GM04503 (cell line): Measurements from ENCODE around the gene SLC39A11.
"Not testable (repeated sequence)": the region's sequence is repeated elsewhere in the genome, so short reads cannot be mapped to it uniquely, and the experiment has no call there.

ENCODE experiments used
- DNase-seq: peaks from one replicate; pipeline ENCODE4 v3.0.0-alpha.2; 2012; ENCODE audit warnings: low read depth

The SLC39A11 gene

DNA sequence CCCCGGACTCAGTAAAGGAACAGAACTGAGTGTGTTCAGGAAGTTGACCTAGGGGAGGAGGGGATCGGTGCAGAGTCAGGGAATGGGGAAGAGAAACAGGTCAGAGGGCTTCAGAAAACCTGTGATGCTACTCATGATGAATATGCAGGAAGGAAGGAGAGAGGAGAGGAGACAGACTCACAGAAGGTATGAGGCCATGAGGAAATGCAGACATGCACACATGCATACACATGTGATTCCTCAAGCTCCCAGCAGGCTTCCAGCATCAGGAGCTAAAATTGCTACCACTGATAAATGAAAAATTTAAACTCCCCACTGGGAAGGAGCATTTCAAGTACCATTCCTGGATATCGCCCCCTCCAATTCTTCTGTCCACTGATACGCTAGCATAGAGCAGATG is 262.6 kb downstream of the SLC39A11 start:
- DNase-seq = no peak

DNA sequence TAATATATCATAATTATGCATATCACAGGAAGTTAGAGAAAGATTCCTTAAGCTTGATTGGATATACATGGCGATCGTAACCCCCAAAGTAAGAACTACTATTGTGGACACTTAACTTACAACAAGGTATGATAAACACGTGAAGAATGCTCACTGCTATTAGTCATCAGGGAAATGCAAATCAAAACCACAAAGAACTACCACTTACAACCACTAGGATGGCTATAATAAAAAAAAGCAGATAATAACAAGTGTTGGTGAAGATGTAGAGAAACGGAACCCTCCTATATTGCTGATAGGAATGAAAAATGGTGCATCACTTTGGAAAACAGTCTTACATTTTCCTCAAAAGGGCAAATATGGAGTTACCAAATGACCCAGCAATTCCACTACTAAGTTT is 265.9 kb downstream of the SLC39A11 start:
- no peak for DNase-seq

DNA sequence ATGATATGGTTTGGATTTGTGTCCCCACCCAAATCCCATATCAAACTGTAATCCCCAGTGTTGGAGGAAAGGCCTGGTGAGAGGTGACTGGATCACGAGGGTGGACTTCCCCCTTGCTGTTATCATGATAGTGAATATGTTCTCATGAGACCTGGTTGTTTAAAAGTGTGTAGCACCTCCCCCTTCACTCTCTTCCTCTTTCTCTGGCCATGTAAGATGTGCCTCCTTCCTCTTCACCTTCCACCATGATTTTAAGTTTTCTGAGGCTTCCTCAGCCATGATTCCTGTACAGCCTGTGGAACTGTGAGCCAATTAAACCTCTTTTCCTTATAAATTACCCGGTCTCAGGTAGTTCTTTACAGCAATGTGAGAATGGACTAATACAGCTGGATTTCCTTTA is 266.4 kb downstream of the SLC39A11 start:
- not testable (repeated sequence) for DNase-seq

DNA sequence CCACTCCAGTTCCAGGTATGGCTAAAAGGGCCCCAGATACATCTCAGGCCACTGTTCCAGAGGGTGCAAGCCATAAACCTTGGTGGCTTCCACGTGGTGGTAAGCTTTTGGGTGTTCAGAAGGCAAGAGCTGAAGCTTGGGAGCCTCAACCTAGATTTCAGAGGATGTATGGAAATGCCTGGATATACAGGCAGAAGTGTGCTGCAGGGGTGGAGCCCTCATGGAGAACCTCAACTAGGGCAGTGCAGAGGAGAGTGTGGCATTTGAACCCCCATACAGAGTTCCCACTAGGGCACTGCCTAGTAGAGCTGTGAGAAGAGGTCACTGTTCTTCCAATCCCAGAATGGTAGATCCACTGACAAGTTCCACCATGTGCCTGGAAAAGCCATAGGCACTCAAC is 267.3 kb downstream of the SLC39A11 start:
- DNase-seq = no peak

DNA sequence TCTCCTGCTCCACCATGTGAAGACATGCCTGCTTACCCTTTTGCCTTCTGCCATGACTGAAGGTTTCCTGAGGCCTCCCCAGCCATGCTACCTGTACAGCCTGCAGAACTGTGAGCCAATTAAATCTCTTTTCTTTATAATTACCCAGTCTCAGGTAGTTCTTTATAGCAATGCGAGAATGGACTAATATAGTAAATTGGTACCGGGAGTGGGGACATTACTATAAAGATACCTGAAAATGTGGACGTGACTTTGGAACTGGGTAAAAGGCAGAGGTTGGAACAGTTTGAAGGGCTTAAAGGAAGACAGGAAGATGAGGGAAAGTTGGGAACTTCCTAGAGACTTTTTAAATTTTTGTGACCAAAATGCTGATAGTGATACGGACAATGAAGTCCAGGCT is 268.2 kb downstream of the SLC39A11 start:
- not testable (repeated sequence) for DNase-seq

DNA sequence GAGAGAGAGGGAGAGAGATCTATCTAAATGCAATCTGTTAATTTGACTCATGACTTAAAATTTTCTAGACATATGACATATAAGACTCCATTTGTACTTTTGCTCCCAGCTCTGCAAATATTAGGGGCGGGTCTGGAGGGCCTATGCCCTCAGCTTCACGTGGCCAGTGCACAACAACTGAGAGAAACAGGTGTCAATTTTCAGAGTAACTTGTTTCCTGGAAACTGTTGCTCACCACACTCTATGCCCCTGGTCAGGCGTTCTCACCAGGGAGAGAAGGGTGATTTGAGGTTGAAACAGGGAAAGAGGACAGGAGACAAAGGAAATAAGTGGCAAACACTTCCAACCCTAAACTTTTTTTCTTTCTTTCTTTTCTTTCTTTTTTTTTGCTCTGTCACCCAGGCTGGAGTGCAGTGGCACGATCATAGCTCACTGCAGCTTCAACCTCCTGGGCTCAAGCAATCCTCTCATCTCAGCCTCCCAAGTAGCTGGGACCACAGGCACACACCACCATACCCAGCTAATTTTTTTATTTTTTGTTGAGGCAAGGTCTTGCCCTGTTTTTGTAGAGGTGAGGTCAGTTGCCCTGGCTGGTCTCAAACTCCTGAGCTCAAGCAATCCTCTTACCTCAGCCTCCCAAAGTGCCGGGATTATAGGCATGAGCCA is 270.0 kb downstream of the SLC39A11 start:
- no peak for DNase-seq

DNA sequence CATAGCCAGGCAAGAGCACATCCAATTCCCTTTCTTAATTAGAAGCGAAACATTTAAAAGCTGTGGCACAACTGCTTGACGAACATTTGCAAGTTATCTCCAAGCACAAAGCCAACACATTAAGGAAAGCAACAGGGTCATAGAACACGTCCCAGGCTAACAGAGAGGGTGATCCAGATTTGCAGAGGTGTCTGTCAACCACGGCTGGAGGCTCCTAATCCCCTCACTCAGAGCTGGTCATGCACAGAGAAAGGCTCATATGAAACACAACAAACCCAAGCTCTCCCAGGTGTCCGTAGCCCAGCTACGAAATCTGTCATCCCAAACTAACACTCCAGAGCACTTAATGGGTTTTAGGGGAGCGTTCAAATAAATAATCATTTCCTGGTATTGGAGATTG is 276.1 kb downstream of the SLC39A11 start:
- no peak for DNase-seq

DNA sequence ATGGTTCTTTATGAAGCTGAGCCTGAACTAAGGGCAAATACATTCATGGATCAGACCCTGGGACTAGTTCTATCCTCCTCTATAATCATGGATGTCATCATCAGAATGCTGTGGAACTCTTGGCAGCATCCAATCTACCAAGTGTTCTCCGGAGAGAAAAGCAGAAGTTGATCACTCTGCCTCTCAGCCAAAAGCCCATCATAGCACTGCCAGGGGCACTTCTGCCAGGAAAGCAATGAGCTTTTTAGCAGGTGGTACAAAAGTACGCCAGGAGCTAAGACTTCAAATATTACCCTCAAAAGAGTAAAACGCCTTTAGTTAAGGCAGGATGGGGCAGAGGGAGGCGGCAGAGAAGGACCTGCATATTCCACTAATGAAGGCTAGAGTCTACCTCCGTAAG is 279.0 kb downstream of the SLC39A11 start:
- DNase-seq = no peak

DNA sequence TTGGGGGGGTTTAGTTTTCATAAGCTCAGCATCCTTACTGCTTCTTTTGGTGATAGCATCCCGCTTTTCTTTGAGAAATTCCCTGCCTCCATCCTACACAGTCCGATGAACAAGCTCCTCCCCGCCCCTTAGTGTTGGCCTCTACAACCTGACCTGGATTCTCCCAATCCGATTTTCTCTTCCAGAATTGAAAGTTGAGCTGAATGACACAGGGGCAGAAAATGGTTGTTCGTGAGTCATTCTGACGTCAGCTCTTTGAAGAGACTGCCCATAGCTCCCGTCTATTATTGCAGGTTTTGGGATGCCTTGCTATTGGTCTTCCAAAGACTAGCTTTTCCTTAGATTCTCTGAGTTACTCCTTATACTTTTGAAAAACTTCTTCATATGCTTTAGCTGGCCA is 279.7 kb downstream of the SLC39A11 start:
- DNase-seq = no peak

DNA sequence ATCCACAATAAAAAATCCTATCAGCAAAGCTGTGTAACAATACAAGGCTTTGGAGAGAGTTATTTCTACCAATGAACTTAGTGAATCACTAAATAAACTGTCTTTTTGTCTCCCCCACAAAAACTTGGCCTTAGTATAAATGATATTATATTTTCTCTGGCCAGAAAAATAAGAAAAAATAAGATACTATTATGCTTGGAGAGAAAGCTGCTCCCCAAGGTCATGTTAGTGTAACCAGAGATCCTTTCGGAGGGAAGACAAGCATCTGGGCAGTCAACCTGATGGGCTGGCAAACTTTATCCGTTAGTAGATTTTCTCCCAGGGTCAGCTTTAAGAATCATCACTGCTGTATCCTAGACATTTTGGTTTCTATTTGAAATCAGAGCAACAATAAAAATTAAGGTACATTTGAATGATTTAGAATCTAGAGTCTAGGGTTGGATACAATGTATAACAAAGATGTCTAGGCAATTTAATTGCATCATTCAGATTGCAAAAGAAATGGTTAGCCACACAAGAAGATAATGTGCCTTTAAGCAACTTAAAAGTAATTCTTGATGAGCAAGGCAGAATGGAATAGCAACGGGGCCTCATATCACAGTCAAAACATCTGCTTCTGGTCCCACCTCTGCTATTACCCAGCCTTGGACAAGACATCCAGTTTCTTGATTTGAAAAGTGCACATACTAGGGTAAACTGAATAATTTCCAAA is 280.4 kb downstream of the SLC39A11 start:
- DNase-seq = no peak

DNA sequence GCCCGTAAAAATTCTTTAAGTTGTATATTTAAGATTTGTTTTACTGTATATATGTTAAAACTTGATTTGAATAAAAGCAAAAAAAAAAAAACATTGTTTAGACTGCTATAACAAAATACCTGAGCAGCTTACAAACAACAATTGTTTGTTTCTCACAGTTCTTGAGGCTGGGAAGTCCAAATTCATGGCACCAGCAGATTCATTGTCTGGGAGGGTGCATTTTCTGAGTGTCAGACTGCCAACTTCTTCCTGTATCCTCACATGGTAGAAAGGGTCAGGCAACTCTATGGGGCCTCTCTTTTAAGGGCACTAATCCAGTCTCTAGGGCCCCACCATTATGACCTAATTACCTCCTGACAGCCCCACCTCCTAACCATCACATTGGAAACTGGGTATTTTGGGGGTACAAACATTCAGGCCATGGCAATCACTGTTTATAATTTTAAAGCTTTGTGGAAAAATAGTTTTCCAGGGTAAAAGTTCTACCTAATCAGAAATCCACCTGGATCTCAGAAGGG is 281.4 kb downstream of the SLC39A11 start:
- DNase-seq = no peak

DNA sequence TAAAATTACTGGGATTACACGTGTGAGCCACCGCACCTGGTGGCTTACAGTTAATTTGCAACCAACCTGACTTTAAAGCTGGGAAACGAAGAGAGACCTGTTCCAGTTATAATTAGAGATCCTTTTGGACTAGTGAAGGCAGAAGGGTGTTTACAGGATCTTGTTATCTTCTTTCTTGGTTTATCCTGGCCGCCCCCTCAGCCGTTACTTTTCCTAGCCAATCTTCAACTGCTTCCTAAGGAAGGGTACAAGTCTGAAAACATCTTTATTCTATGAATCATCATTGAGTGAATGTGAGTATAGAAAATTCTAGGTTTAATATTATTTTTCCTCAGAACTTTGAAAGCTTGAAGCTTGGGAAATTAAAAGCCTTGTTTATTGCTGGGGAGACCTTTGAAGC is 286.5 kb downstream of the SLC39A11 start:
- DNase-seq = no peak

DNA sequence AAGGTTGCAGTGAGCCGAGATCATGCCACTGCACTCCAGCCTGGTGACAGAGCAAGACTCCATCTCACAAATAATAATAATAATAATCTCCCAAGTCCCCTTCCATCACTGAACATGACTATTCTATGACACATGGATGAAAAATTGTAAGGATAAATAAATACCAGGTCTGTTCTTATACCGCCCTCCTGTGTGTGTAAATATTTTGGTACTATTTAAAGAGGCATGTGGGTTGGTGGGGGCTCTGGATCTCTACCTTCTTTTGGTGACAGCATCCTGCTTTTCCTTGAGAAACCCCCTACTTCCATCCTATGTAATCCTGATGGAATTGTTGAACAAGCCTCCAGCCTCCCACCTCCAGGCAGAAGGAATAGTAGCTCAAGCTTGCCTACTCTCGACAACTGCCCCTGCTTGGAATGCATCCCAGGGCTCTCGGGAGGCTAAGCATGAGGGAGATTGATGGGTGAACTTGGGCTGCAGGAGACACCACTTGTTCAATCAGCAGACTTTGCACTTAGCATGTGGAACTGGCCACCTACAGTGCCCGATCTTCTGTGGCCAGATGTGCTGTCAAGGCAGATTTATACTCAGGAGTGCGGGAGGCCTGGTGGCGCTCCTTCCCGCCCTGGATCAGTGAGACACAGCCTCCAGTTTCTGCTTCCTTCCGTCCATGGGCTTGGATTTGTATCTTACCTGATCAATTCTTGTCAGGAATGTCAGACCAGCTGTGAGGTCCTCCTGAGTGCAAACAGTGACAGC is 287.4 kb downstream of the SLC39A11 start:
- DNase-seq = no peak

DNA sequence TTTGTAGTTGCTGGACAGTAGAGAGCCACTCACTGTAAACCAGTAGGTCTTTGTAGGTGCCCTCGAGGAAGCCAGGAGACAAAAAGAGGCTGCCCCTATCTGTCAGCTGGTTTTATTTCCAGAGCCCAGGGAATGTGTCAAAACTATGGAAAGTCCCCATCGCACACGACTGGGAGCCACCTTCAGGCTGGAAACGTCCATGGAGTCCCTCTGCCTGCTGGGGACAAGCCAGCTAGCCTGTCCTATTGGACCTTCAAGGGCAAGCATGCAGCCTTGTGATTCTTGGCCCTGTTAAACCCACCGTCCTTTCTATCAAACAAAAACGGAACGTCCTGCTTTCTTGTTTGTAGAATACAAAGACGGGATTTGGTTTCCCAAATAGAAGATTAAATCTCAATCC is 289.8 kb downstream of the SLC39A11 start:
- DNase-seq = no peak

DNA sequence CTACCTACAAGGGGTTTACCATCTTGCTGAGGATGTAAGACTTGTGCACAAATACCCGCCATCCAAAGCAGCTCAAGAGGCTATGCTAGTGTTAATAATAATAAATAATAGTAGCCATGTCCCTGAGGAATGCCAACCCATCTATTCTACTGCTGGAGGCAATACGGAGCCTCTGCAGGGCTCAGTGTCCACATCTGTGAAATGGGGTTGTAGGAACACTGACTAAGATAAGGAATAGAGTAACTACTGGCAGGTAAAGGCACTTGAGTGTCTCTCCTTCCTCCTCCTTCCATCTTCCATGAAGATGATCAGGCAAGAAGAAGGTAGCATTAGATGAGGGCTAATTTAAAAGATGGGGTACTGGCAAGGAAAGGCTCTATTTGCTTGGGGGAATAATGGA is 295.3 kb downstream of the SLC39A11 start:
- DNase-seq = no peak

DNA sequence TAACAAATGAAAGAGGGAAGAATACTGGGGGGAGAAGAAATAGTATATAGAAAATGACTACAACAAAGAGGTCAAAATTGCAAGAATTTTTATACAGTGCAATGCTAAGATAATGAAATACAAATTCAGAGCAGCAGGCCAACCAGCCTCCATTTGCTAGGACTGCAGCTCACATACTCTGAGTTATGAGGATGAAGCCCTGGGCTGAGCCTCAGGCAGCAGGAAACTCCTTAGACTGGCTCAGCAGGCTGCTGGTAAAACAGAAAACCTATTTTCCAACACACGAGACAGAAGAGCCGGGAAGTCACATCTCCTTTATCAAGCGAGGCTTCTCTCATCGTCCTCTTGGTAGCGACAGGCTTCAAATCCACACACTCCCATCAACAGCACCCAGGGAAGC is 296.5 kb downstream of the SLC39A11 start:
- DNase-seq = no peak

DNA sequence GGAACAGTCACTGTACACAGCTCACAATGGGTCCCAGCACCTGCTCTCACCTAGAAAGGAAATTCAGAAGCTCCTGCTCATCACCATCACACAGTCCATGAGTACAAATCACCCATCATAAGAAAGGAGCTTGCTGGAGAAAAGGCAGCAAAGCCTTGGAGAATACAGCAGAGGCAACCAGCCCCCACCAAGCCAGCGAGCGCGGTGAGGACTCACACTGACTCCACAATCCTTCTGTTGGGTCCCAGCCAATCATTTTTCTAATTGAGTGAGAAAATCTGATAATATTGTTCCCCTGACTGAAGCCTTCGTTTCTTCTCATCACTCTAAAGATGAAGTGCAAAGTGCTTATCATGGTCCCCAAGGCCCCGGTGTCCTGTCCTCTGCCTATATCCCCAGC is 298.3 kb downstream of the SLC39A11 start:
- no peak for DNase-seq

DNA sequence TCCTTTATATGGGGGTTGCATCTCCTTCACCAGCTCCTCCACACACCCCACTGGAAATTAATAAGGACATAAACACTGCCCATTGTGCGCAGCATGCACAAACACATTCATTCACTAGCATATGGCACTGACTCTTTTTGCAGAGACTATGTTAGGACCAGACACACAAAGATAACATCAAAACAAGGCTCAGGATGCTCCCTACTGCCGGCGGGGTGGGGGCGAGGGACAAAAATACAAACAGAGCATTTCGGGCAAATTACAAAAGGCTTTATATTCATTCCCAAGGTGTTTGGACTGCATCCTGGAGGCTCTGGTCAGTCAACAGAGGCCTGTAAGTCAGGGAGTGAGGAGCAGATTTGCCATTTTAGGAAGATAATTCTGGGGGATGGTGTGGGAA is 299.7 kb downstream of the SLC39A11 start:
- no peak for DNase-seq

DNA sequence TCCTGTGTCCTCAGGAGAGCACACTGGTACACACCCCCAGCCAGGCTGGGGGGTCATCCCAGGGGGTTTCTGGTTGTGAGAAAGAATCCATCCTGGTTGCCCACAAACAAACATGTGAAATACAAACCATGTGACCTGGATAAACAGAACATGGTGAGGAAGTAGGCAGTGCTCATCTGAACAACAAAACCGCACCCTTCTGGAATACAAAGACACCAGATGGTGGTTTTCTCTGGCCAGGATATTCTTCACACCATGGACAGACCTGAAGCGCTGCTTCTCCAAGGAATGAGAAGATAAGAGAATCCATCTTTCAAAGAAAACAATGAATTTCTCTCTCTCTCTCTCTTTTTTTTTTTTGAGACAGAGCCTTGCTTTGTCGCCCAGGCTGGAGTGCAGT is 302.3 kb downstream of the SLC39A11 start:
- DNase-seq = no peak

DNA sequence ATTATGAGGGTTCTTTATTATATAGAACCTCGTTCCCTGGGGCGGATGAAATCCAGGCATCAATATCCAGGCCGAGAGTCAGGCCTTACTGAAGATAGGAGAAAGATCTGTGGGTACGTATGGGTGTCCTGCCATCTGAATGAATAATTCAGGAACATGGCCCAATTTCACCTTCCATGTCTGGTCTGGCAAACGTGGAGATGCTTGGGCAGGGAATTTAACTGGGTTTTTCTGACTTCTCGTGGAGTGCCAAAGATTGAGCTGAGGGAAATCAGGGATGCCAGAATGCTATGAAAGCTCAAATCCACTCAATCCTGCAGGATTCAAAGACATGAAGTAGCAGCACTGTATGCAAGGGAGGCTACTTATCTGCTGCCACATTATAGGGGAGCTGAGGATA is 302.8 kb downstream of the SLC39A11 start:
- no peak for DNase-seq

DNA sequence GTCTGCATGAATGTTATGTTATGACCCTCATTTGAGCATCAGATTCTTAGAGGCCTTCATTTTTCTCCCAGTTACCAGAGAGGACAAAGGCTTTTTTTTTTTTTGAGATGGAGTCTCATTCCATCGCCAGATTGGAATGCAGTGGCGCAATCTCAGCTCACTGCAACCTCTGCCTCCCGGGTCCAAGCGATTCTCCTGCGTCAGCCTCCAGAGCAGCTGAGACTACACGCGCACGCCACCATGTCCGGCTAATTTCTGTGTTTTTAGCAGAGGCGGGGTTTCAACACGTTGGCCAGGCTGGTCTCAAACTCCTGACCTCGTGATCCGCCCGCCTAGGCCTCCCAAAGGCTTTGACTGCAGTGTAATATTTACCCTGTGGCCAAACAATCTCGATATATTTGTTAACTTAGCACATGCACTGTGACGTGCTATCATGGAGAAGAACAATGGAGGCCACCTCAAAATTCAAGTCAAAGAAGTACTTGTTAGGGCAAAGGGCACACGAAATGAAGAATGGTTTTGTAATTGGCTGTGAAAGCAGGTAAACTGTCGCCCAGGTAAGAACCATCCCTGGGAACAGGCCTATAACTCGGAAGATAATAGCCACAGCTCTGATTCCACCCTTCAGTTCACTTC is 303.4 kb downstream of the SLC39A11 start:
- DNase-seq = no peak

DNA sequence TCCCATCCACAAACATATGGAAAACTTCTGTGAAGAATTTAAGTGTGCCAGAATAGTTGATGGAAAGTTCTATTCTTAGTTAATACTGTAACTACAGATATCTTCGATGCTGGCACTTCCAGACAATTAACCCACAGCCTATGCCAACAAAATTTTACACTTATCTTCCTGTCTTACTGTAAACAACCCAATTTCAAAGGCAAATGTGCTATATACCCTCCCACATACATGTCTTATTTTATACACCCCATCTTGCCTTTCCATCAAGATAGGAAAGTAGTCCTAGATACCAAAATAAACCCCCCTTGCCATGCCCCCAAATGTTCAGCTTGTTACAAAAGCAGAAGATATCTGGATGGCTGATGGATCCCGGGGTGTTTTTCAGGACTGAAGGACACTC is 306.3 kb downstream of the SLC39A11 start:
- DNase-seq = no peak
